HCT116 (cell line): Measurements from ENCODE around the gene HMCN2. TPM values are rescaled to one million over a fixed set of nuclear protein-coding genes. Genes with fewer than 3 reads are reported as not detected.

Experiments used
- ATAC-seq: fragments of 200-7000 bp; cut with Tn5 transposase; 2 replicates; pipeline ENCODE4 v1.9.1; 2020; ENCODE audit warnings: mild to moderate bottlenecking, moderate library complexity
- BruUV-seq: library from RNA; stranded (reverse); fragments of 400-500 nt; replicated peaks from 2 replicates; lab custom pipeline; 2021; lab: Mats Ljungman, UMichigan
- CTCF ChIA-PET: fragments of 300-600 bp; sonication (Branson Sonifier 250); formaldehyde crosslinking; loops from one replicate; lab custom pipeline; 2021; ENCODE audit warnings: antibody characterized with exemption; lab: Charles Lee
- POLR2A ChIA-PET: fragments of 300-600, 350-600 bp; sonication (Branson Sonifier 250); formaldehyde crosslinking; loops from one replicate; lab custom pipeline; 2021; ENCODE audit warnings: antibody characterized with exemption; lab: Charles Lee
- RAD21 ChIA-PET, 2 experiments: fragments of 300-600 bp; sonication (Branson Sonifier 250); formaldehyde crosslinking; loops; one replicate each; lab custom pipeline; 2023; ENCODE audit warnings: low total read pairs in 2 of 2; ENCODE audit not compliant: uncharacterized antibody in 2 of 2, unreplicated experiment in 2 of 2, low non-redundant PET in 1 of 2; lab: Charles Lee
- DNase-seq: peaks from one replicate; pipeline ENCODE4 v3.0.0-alpha.2; 2010; ENCODE audit warnings: low read depth, low spot score
- H2AFZ ChIP-seq: fragments of 200-600 bp; shearing (Covaris generic), sonication (generic); 2 replicates; pipeline ENCODE4 v1.6.1; 2017; ENCODE audit warnings: low read depth, mixed run types, mixed read lengths, antibody characterized with exemption, low read length; ENCODE audit not compliant: poor library complexity, severe bottlenecking
- H3K27ac ChIP-seq: 2 replicates; pipeline ENCODE4 v1.5.1; 2012; ENCODE audit warnings: low read depth, low read length
- H3K27me3 ChIP-seq: fragments of 200-600 bp; sonication (generic); 2 replicates; pipeline ENCODE4 v1.6.1; 2016; ENCODE audit warnings: mixed run types, low read length, mixed read lengths; ENCODE audit not compliant: insufficient read depth
- H3K36me3 ChIP-seq, 2 experiments: fragments of 200-500 bp in 1 of 2; fragments of 200-600 bp in 1 of 2; sonication (Bioruptor generic) in 1 of 2; sonication (generic) in 1 of 2; 2 replicates each; pipeline versions ENCODE4 v1.5.1 to v1.6.1; 2014 to 2016; ENCODE audit warnings: low read length in 2 of 2, inconsistent platforms in 1 of 2, mixed read lengths in 1 of 2, mixed run types in 1 of 2; ENCODE audit not compliant: insufficient read depth in 2 of 2, control insufficient read depth in 1 of 2
- H3K4me1 ChIP-seq, 2 experiments: fragments of 200-600 bp in 1 of 2; sonication (generic) in 1 of 2; 2 replicates each; pipeline versions ENCODE4 v1.5.1 to v1.6.1; 2012 to 2017; ENCODE audit warnings: low read length in 2 of 2, inconsistent platforms in 1 of 2, mild to moderate bottlenecking in 1 of 2, mixed read lengths in 1 of 2, mixed run types in 1 of 2, moderate library complexity in 1 of 2; ENCODE audit not compliant: insufficient read depth in 2 of 2, control insufficient read depth in 1 of 2
- H3K4me2 ChIP-seq: fragments of 200-600 bp; sonication (generic); 2 replicates; pipeline ENCODE4 v1.6.1; 2017; ENCODE audit warnings: mixed run types, low read length, mixed read lengths
- H3K4me3 ChIP-seq, 2 experiments: fragments of 200-600 bp in 1 of 2; sonication (generic) in 1 of 2; replicated peaks in 1 of 2; 2 replicates each; pipeline ENCODE4 v1.5.1; 2011 to 2016; ENCODE audit warnings: low read length in 2 of 2, control low read depth in 1 of 2, low read depth in 1 of 2, mild to moderate bottlenecking in 1 of 2, mixed read lengths in 1 of 2, mixed run types in 1 of 2
- H3K79me2 ChIP-seq: fragments of 200-600 bp; sonication (generic); 2 replicates; pipeline ENCODE4 v1.6.1; 2017; ENCODE audit warnings: mild to moderate bottlenecking, mixed run types, low read length, moderate library complexity, mixed read lengths; ENCODE audit not compliant: insufficient read depth
- H3K9ac ChIP-seq: fragments of 200-600 bp; sonication (generic); 2 replicates; pipeline ENCODE4 v1.6.1; 2016; ENCODE audit warnings: low read length, mixed read lengths
- H3K9me2 ChIP-seq: fragments of 200-600 bp; sonication (generic), shearing (Covaris generic); 2 replicates; pipeline ENCODE4 v1.6.1; 2017; ENCODE audit warnings: mixed run types, mild to moderate bottlenecking, moderate library complexity; ENCODE audit not compliant: insufficient read depth
- H3K9me3 ChIP-seq, 2 experiments: fragments of 200-500 bp in 1 of 2; fragments of 200-600 bp in 1 of 2; sonication (Bioruptor generic) in 1 of 2; sonication (generic) in 1 of 2; 2 replicates each; pipeline ENCODE4 v1.6.1; 2014 to 2017; ENCODE audit warnings: low read length in 2 of 2, mixed read lengths in 2 of 2, inconsistent platforms in 1 of 2, low read depth in 1 of 2, mild to moderate bottlenecking in 1 of 2, mixed run types in 1 of 2, moderate library complexity in 1 of 2; ENCODE audit not compliant: control insufficient read depth in 1 of 2, insufficient read depth in 1 of 2
- H4K20me1 ChIP-seq: fragments of 200-600 bp; sonication (generic), shearing (Covaris generic); 2 replicates; pipeline ENCODE4 v1.6.1; 2017; ENCODE audit warnings: mixed run types, mild to moderate bottlenecking, moderate library complexity; ENCODE audit not compliant: insufficient read depth
- FOSL1 ChIP-seq: IDR thresholded peaks from 2 replicates; pipeline ENCODE4 v1.6.1; 2012; ENCODE audit warnings: low read depth
- MAX ChIP-seq: IDR thresholded peaks from 2 replicates; pipeline ENCODE4 v1.6.1; 2012
- POLR2A ChIP-seq: IDR thresholded peaks from 2 replicates; pipeline ENCODE4 v1.7.0; 2011; ENCODE audit warnings: borderline replicate concordance; ENCODE audit not compliant: insufficient read depth, insufficient read length; ENCODE audit errors: extremely low read depth
- RAD21 ChIP-seq: IDR thresholded peaks from 2 replicates; pipeline ENCODE4 v1.6.1; 2012; ENCODE audit warnings: low read depth, mild to moderate bottlenecking
- SP1 ChIP-seq: IDR thresholded peaks from 2 replicates; pipeline ENCODE4 v1.6.1; 2012; ENCODE audit warnings: low read depth
- YY1 ChIP-seq: IDR thresholded peaks from 2 replicates; pipeline ENCODE4 v1.6.1; 2011; ENCODE audit warnings: low read length, low read depth, moderate library complexity, mild to moderate bottlenecking; ENCODE audit not compliant: insufficient replicate concordance; ENCODE audit errors: extremely low read depth
- intact Hi-C: fragments of 100-400 bp; cut with micrococcal nuclease; formaldehyde crosslinking; loops from 2 replicates; pipeline ENCODE4 v1.10.0; 2022
- total RNA-seq: library from RNA; stranded (reverse); gene quantifications from one replicate; pipeline ENCODE4 v1.2.1, GENCODE V29; 2021; ENCODE audit not compliant: unreplicated experiment

The HMCN2 gene
- total RNA-seq, 1 experiment from 2014 or later: 0.22 TPM

GRCh38 chr9:130220352-130220751 lies 45.2 kb upstream of the HMCN2 start:
- no peak for DNase-seq
- ChIA-PET CTCF (no interaction called here), RAD21 (no interaction called here), POLR2A (no interaction called here)
- ATAC-seq: no peak
- Histone ChIP-seq H3K4me2 (no peak overlapping the region), H3K79me2 (peaks cover 3% of the 10 kb centered on the region; the same call in 1 of the 2 replicates), H4K20me1 (no peaks in the 10 kb centered on the region), H3K36me3 (peaks cover 8 to 17% of the 10 kb centered on the region in 2 experiments; a peak in 3 of 4 replicates), H3K9ac (no peak overlapping the region), H3K27ac (no peak overlapping the region), H2AFZ (no peak overlapping the region), H3K9me2 (no peaks in the 10 kb centered on the region), H3K27me3 (no peaks in the 10 kb centered on the region), H3K4me3 (no peak overlapping the region), H3K9me3 (no peaks in the 10 kb centered on the region), H3K4me1 (no peaks in the 10 kb centered on the region)
- no TSS peak for BruUV-seq
- TF ChIP-seq FOSL1: no peak
- TF ChIP-seq SP1: no peak
- TF ChIP-seq RAD21: no peak
- TF ChIP-seq MAX: no peak
- TF ChIP-seq POLR2A: no peak
- intact Hi-C loops: no loop called here

GRCh38 chr9:130222833-130223232 lies 42.7 kb upstream of the HMCN2 start:
- BruUV-seq: no TSS peak
- POLR2A ChIA-PET: no interaction called here
- intact Hi-C loops: no loop called here

More at GRCh38 chr9:130222833-130223232, 42.7 kb upstream of the HMCN2 start:
- ATAC-seq (no peak), DNase-seq (no peak)
- H3K36me3 ChIP-seq: peaks cover 8 to 36% of the 10 kb centered on the region in 2 experiments; a peak in 3 of 4 replicates
- no peaks in the 10 kb centered on the region for H3K79me2 ChIP-seq
- ChIA-PET CTCF (interaction anchor here (2.0 kb wide), 1 partner anchor 13 kb away, joined by 7 read pairs; no protein-coding TSS in a partner anchor), RAD21 (interaction anchor here in 1 of 2 experiments (0.7 kb wide), 1 partner anchor 66 kb away, joined by 3 read pairs; no protein-coding TSS in a partner anchor)
- no peak overlapping the region for H2AFZ ChIP-seq
- no peak for TF ChIP-seq YY1
- TF ChIP-seq FOSL1: no peak
- H3K9ac ChIP-seq: no peak overlapping the region
- no peaks in the 10 kb centered on the region for H3K4me1 ChIP-seq
- H3K9me2 ChIP-seq: no peaks in the 10 kb centered on the region
- H3K4me2 ChIP-seq: no peak overlapping the region
- H3K27ac ChIP-seq: no peak overlapping the region
- H3K4me3 ChIP-seq: no peak overlapping the region
- H3K9me3 ChIP-seq: peaks cover 0 to 7% of the 10 kb centered on the region in 2 experiments; a peak in 2 of 4 replicates
- no peaks in the 10 kb centered on the region for H4K20me1 ChIP-seq
- no peaks in the 10 kb centered on the region for H3K27me3 ChIP-seq
